IMR-90 (cell line): ENCODE data around the gene LATS2. TPM values are rescaled to one million over a fixed set of nuclear protein-coding genes. Genes with fewer than 3 reads are reported as not detected.

Experiments used
- ATAC-seq: fragments of 200-7000 bp; cut with Tn5 transposase; 2 replicates; pipeline ENCODE4 v1.9.1; 2020; ENCODE audit warnings: low read depth, mild to moderate bottlenecking, moderate library complexity
- BruUV-seq: library from RNA; stranded (reverse); fragments of 400-500 nt; replicated peaks from 2 replicates; lab custom pipeline; 2021; lab: Mats Ljungman, UMichigan
- CTCF ChIA-PET: fragments of 300-600 bp; formaldehyde crosslinking; extraction: SDS; loops from one replicate; lab custom pipeline; 2021; ENCODE audit warnings: antibody characterized with exemption; lab: Yijun Ruan, JAX
- POLR2A ChIA-PET: fragments of 300-600 bp; sonication (Branson Sonifier 250); formaldehyde crosslinking; loops from one replicate; lab custom pipeline; 2022; ENCODE audit warnings: antibody characterized with exemption; ENCODE audit not compliant: unreplicated experiment; lab: Charles Lee
- DNase-seq: peaks from one replicate; pipeline ENCODE4 v3.0.0; 2013
- H2AFZ ChIP-seq: replicated peaks from 2 replicates; pipeline ENCODE3; 2013; ENCODE audit warnings: low read length, mild to moderate bottlenecking; ENCODE audit not compliant: poor library complexity
- H2AK5ac ChIP-seq: 2 replicates; pipeline ENCODE4 v1.6.1; 2013; ENCODE audit warnings: low read depth, low read length, inconsistent platforms
- H2AK9ac ChIP-seq: replicated peaks from 2 replicates; pipeline ENCODE3; 2013; ENCODE audit warnings: mild to moderate bottlenecking, low read depth, low read length, moderate library complexity; ENCODE audit not compliant: poor library complexity
- H2BK120ac ChIP-seq: 2 replicates; pipeline ENCODE4 v1.6.1; 2013; ENCODE audit warnings: low read depth, low read length, inconsistent platforms
- H2BK15ac ChIP-seq: 3 replicates; pipeline ENCODE4 v1.6.1; 2013; ENCODE audit warnings: low read depth, low read length, inconsistent platforms
- H2BK20ac ChIP-seq: 2 replicates; pipeline ENCODE4 v1.6.1; 2013; ENCODE audit warnings: low read depth, mild to moderate bottlenecking, inconsistent platforms, low read length, moderate library complexity
- H2BK5ac ChIP-seq: 2 replicates; pipeline ENCODE4 v1.6.1; 2013; ENCODE audit warnings: mild to moderate bottlenecking, low read depth, low read length, inconsistent platforms; ENCODE audit not compliant: poor library complexity, severe bottlenecking
- H3K14ac ChIP-seq: replicated peaks from 2 replicates; pipeline ENCODE4 v1.6.1; 2013; ENCODE audit warnings: low read depth, low read length, inconsistent platforms
- H3K18ac ChIP-seq: 2 replicates; pipeline ENCODE4 v1.6.1; 2013; ENCODE audit warnings: low read depth, low read length, control low read depth
- H3K23ac ChIP-seq: 2 replicates; pipeline ENCODE4 v1.6.1; 2013; ENCODE audit warnings: low read depth, low read length, inconsistent platforms
- H3K27ac ChIP-seq: 2 replicates; pipeline ENCODE4 v1.5.1; 2013; ENCODE audit warnings: mild to moderate bottlenecking, control low read depth, low read length; ENCODE audit not compliant: insufficient read depth
- H3K27me3 ChIP-seq: 2 replicates; pipeline ENCODE4 v1.6.1; 2013; ENCODE audit warnings: low read length; ENCODE audit not compliant: control insufficient read depth, insufficient read depth
- H3K36me3 ChIP-seq: 2 replicates; pipeline ENCODE4 v1.6.1; 2013; ENCODE audit warnings: low read length, mixed read lengths; ENCODE audit not compliant: control insufficient read depth, insufficient read depth
- H3K4ac ChIP-seq: 2 replicates; pipeline ENCODE4 v1.6.1; 2013; ENCODE audit warnings: low read depth, low read length, inconsistent platforms
- H3K4me1 ChIP-seq: 2 replicates; pipeline ENCODE4 v1.6.1; 2013; ENCODE audit warnings: low read length, mixed read lengths; ENCODE audit not compliant: control insufficient read depth, insufficient read depth
- H3K4me2 ChIP-seq: 2 replicates; pipeline ENCODE4 v1.6.1; 2013; ENCODE audit warnings: low read depth, mild to moderate bottlenecking, control low read depth, low read length, moderate library complexity
- H3K4me3 ChIP-seq: 2 replicates; pipeline ENCODE4 v1.5.1; 2013; ENCODE audit warnings: low read depth, mild to moderate bottlenecking, control low read depth, low read length, moderate library complexity; ENCODE audit not compliant: insufficient read depth
- H3K56ac ChIP-seq: 2 replicates; pipeline ENCODE4 v1.6.1; 2013; ENCODE audit warnings: low read length, inconsistent platforms; ENCODE audit not compliant: insufficient read depth; ENCODE audit errors: extremely low read depth
- H3K79me1 ChIP-seq, 2 experiments: 2 replicates each; pipeline ENCODE4 v1.6.1; 2013; ENCODE audit warnings: low read length in 2 of 2, inconsistent platforms in 1 of 2, low read depth in 1 of 2
- H3K9ac ChIP-seq: 2 replicates; pipeline ENCODE4 v1.6.1; 2013; ENCODE audit warnings: low read depth, low read length, control low read depth
- H3K9me1 ChIP-seq: 2 replicates; pipeline ENCODE4 v1.6.1; 2013; ENCODE audit warnings: low read length, inconsistent platforms; ENCODE audit not compliant: insufficient read depth
- H3K9me3 ChIP-seq: 2 replicates; pipeline ENCODE4 v1.6.1; 2013; ENCODE audit warnings: low read length; ENCODE audit not compliant: control insufficient read depth, insufficient read depth
- H4K20me1 ChIP-seq: 2 replicates; pipeline ENCODE4 v1.6.1; 2013; ENCODE audit warnings: low read length, inconsistent platforms; ENCODE audit not compliant: insufficient read depth
- H4K5ac ChIP-seq: 2 replicates; pipeline ENCODE4 v1.6.1; 2013; ENCODE audit warnings: mild to moderate bottlenecking, low read depth, low read length, control low read depth
- H4K8ac ChIP-seq, 2 experiments: 2 replicates each; pipeline ENCODE4 v1.6.1; 2013; ENCODE audit warnings: low read depth in 2 of 2, low read length in 2 of 2, control low read depth in 1 of 2, inconsistent platforms in 1 of 2
- H4K91ac ChIP-seq: 2 replicates; pipeline ENCODE4 v1.6.1; 2013; ENCODE audit warnings: low read depth, low read length, inconsistent platforms; ENCODE audit not compliant: insufficient read depth
- CEBPB ChIP-seq: IDR thresholded peaks from 2 replicates; pipeline ENCODE4 v1.6.1; 2012; ENCODE audit warnings: low read depth, low read length, improper control_type of control experiment
- CHD1 ChIP-seq: IDR thresholded peaks from 2 replicates; pipeline ENCODE4 v1.6.1; 2012; ENCODE audit warnings: low read depth, low read length, improper control_type of control experiment
- WGBS, 2 experiments: methylation state at CpG; one replicate each; pipeline versions ENCODE4 v1.1.5 to v1.1.7; 2013; ENCODE audit warnings: missing lambda C conversion rate in 2 of 2; ENCODE audit not compliant: insufficient read length in 1 of 2; ENCODE audit errors: extremely low coverage in 2 of 2; 5-methylcytosine and 5-hydroxymethylcytosine counted together
- dilution Hi-C: fragments of 300-500 bp; cut with HindIII; formaldehyde crosslinking; loops from one replicate; pipeline ENCODE4 v1.14.3; 2018; ENCODE audit warnings: low sequenced_read_pairs; ENCODE audit not compliant: unreplicated experiment
- in situ Hi-C: fragments of 300-500 bp; cut with MboI; formaldehyde crosslinking; loops from 3 replicates; pipeline ENCODE4 v1.14.3; 2019; ENCODE audit warnings: low sequenced_read_pairs, inconsistent platforms, mixed read lengths
- intact Hi-C: fragments of 100-400 bp; cut with micrococcal nuclease; formaldehyde crosslinking; loops from 2 replicates; pipeline ENCODE4 v1.10.0; 2022
- polyA plus RNA-seq, 3 experiments: library from polyadenylated mRNA; depleted of rRNA; stranded (reverse); fragments of >200 nt; gene quantifications; 2 replicates each; pipeline ENCODE4 v1.2.3, GENCODE V29; 2012; ENCODE audit warnings: low replicate concordance in 1 of 3
- total RNA-seq: library from RNA; depleted of rRNA; stranded (reverse); fragments of >200 nt; gene quantifications from 2 replicates; pipeline ENCODE4 v1.2.3, GENCODE V29; 2012

Gene LATS2
- total and polyA plus RNA-seq, 2 of the 4 experiments (the other 2 are of a cell fraction): 12.7 to 22.4 TPM

DNA sequence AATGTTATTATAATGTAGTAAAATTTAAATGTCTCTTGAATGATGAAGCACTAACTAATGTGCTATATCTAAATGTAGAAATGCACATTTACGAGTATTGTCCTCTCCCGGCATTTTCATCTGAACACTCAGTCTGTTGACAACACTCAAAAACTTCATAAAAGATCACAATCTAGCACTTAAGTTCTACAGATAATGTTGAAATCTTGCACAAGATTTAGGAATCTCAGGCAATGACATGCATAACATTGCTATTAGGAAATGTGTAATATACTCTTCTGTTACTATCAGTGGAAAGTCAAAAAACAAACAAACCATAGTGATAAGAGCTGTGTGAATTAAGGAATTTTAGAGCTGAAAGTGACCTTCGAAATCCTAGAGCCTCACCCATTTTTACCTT, 121.3 kb downstream of the LATS2 start:
- TF ChIP-seq CEBPB (peak; percentile 99), CHD1 (no peak)
- no peak overlapping the region for H3K4me3 ChIP-seq
- H3K9me3 ChIP-seq: no peaks in the 10 kb centered on the region
- H3K36me3 ChIP-seq: no peaks in the 10 kb centered on the region
- H2BK120ac ChIP-seq: no peak overlapping the region
- in situ Hi-C loops (loop anchor here (5.0 to 10.0 kb wide), 2 partner anchors 187 to 535 kb away; no protein-coding TSS in a partner anchor), intact Hi-C loops (loop anchor here (5.0 kb wide), 2 partner anchors 122 to 357 kb away; partner anchors contain the start of gene LATS2), dilution Hi-C loops (no loop called here)
- H3K18ac ChIP-seq: no peak overlapping the region
- BruUV-seq: no TSS peak
- H4K91ac ChIP-seq: no peak overlapping the region
- H4K5ac ChIP-seq: no peak overlapping the region
- no peaks in the 10 kb centered on the region for H3K9me1 ChIP-seq
- H3K27me3 ChIP-seq: peaks cover 4% of the 10 kb centered on the region; the same call in 1 of the 2 replicates
- no peak overlapping the region for H3K14ac ChIP-seq
- no peak overlapping the region for H2AFZ ChIP-seq
- H3K4me1 ChIP-seq: peaks cover 13% of the 10 kb centered on the region
- ChIA-PET POLR2A (no interaction called here), CTCF (no interaction called here)
- no peak overlapping the region for H3K56ac ChIP-seq
- peak overlapping the region in 1 of 2 experiments; percentile 55; a peak in 1 of 4 replicates for H4K8ac ChIP-seq
- no peaks in the 10 kb centered on the region for H4K20me1 ChIP-seq
- no peak overlapping the region; the same call in 1 of the 2 replicates for H3K27ac ChIP-seq
- no peaks in the 10 kb centered on the region for H3K79me1 ChIP-seq
- no CpG with 5 or more reads among the region's 3 CpGs for WGBS, 2 experiments
- H3K4me2 ChIP-seq: peak overlapping the region; percentile 4
- peak overlapping the region; percentile 81 for H2BK5ac ChIP-seq
- no peak overlapping the region for H2BK20ac ChIP-seq
- peak overlapping the region; percentile 47; the same call in 1 of the 3 replicates for H2BK15ac ChIP-seq
- ATAC-seq (peak; percentile 18), DNase-seq (peak; percentile 83)
- H3K9ac ChIP-seq: no peak overlapping the region
- 0 out of 2 replicates have a peak overlapping the region, but pooled peaks have one; percentile 56 for H3K4ac ChIP-seq
- H3K23ac ChIP-seq: no peak overlapping the region
- H2AK5ac ChIP-seq: no peak overlapping the region
- no peak overlapping the region for H2AK9ac ChIP-seq
